Hepatocyte (in vitro differentiated cells): ENCODE results near the gene HRAS.

ENCODE experiments used
- CTCF ChIP-seq: fragments of 200-600 bp; sonication (generic); IDR thresholded peaks from 2 replicates; pipeline ENCODE4 v1.5.1; 2016; ENCODE audit warnings: antibody characterized with exemption, mild to moderate bottlenecking; ENCODE audit not compliant: poor library complexity
- EZH2phosphoT487 ChIP-seq: fragments of 200-600 bp; sonication (generic); IDR thresholded peaks from one replicate; pipeline ENCODE4 v1.6.1; 2018; ENCODE audit warnings: antibody characterized with exemption, mild to moderate bottlenecking, low read depth, moderate library complexity; ENCODE audit not compliant: unreplicated experiment, severe bottlenecking

- TF ChIP-seq CTCF (no peak), EZH2phosphoT487 (no peak)
Observed at GRCh38 chr11:553988-554340, 18.6 kb upstream of the HRAS start.
